ENCODE data around the gene ERBB4.
A peak's percentile ranks its signal among the peaks of the same experiment; 100 is the strongest.
"Not testable (repeated sequence)": the region's sequence is repeated elsewhere in the genome, so short reads cannot be mapped to it uniquely, and the experiment has no call there.

The ERBB4 gene

DNA sequence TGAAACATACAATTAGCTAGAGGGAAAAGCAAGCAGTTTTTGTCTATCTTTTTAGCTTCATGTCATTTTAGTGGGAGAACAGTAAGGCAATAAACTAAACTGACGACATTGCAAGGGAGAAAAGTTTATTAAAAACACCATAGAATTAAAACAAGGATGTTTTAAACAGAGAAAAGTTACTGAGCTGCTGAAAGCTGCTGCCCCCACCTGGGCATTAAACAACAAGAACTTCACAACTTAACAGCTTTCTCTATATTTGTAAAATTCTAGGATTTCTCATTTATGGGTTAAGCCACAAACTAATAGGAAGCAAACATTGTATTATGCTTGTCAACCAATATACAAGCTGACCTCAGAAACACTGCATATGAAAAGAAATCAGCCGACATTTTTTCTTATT, 289.2 kb downstream of the ERBB4 start:
- TF ChIP-seq, protein P1, sequence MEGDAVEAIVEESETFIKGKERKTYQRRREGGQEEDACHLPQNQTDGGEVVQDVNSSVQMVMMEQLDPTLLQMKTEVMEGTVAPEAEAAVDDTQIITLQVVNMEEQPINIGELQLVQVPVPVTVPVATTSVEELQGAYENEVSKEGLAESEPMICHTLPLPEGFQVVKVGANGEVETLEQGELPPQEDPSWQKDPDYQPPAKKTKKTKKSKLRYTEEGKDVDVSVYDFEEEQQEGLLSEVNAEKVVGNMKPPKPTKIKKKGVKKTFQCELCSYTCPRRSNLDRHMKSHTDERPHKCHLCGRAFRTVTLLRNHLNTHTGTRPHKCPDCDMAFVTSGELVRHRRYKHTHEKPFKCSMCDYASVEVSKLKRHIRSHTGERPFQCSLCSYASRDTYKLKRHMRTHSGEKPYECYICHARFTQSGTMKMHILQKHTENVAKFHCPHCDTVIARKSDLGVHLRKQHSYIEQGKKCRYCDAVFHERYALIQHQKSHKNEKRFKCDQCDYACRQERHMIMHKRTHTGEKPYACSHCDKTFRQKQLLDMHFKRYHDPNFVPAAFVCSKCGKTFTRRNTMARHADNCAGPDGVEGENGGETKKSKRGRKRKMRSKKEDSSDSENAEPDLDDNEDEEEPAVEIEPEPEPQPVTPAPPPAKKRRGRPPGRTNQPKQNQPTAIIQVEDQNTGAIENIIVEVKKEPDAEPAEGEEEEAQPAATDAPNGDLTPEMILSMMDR (IDR thresholded peaks at IDR 0.05; ENCODE audit: low read depth, low read length), result peak; percentile 53
- H3K9me3 ChIP-seq, result no peaks in the 10 kb centered on the region
- no peaks in the 10 kb centered on the region for H3K27me3 ChIP-seq
- peaks cover 3% of the 10 kb centered on the region; the same call in 1 of the 2 replicates for H3K4me1 ChIP-seq
- no peaks in the 10 kb centered on the region for H3K36me3 ChIP-seq
- H3K4me3 ChIP-seq (ENCODE audit: low read depth, low read length), result no peak overlapping the region
- no peak for DNase-seq

GRCh38 chr2:212245880-212246279, 292.7 kb downstream of the ERBB4 start:
- TF ChIP-seq, protein P1 (IDR thresholded peaks at IDR 0.05; ENCODE audit: low read depth, low read length), result no peak
- peaks cover 10% of the 10 kb centered on the region for H3K4me1 ChIP-seq
- no peaks in the 10 kb centered on the region for H3K27me3 ChIP-seq
- no peaks in the 10 kb centered on the region for H3K36me3 ChIP-seq
- H3K4me3 ChIP-seq (ENCODE audit: low read depth, low read length), result no peak overlapping the region
- DNase-seq, result no peak
- no peaks in the 10 kb centered on the region for H3K9me3 ChIP-seq

GRCh38 chr2:212242724-212243123, 295.9 kb downstream of the ERBB4 start:
- Histone ChIP-seq H3K4me1 (peaks cover 10% of the 10 kb centered on the region), H3K27me3 (no peaks in the 10 kb centered on the region), H3K9me3 (no peaks in the 10 kb centered on the region), H3K4me3 (ENCODE audit: low read depth, low read length) (no peak overlapping the region), H3K36me3 (no peaks in the 10 kb centered on the region)
- DNase-seq, result no peak
- TF ChIP-seq, protein P1 (IDR thresholded peaks at IDR 0.05; ENCODE audit: low read depth, low read length), result no peak

GRCh38 chr2:212238152-212238551, 300.4 kb downstream of the ERBB4 start:
- not testable (repeated sequence) for H3K36me3 ChIP-seq; H3K4me1 ChIP-seq; H3K27me3 ChIP-seq; DNase-seq; H3K4me3 ChIP-seq (ENCODE audit: low read depth, low read length); H3K9me3 ChIP-seq

GRCh38 chr2:212237350-212238095, 301.1 kb downstream of the ERBB4 start:
- DNase-seq, result peak; percentile 11
- Histone ChIP-seq H3K27me3 (no peaks in the 10 kb centered on the region), H3K4me1 (no peaks in the 10 kb centered on the region), H3K9me3 (no peaks in the 10 kb centered on the region), H3K4me3 (ENCODE audit: low read depth, low read length) (no peak overlapping the region), H3K36me3 (no peaks in the 10 kb centered on the region)
- TF ChIP-seq, protein P1 (IDR thresholded peaks at IDR 0.05; ENCODE audit: low read depth, low read length), result no peak

DNA sequence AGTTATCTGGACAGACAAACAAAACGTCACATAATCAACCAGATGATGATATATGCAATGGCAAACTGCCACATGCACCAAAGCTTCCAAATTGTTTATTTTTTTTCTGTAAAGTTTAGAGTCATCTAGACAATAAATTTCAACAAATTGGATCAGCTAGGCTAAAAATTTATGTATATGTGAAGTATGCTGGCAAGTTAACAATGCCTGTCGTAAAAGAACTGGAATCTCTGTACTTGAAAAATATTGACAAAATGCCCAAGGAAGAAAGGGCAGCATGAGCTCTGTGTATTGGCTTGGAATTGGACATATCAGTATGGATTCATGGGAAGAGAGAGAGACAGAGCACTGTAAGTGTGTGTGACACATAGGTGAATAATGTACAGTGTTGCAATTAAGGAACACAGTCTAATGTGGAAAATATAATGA, 309.8 kb downstream of the ERBB4 start:
- H3K27me3 ChIP-seq, result no peaks in the 10 kb centered on the region

More for the DNA sequence above, 309.8 kb downstream of the ERBB4 start:
- Histone ChIP-seq H3K9me3 (no peaks in the 10 kb centered on the region), H3K36me3 (no peaks in the 10 kb centered on the region), H3K4me3 (ENCODE audit: low read depth, low read length) (no peak overlapping the region), H3K4me1 (peaks cover 12% of the 10 kb centered on the region)
- TF ChIP-seq, protein P1 (IDR thresholded peaks at IDR 0.05; ENCODE audit: low read depth, low read length), result no peak
- no peak for DNase-seq
